ENCODE data around the gene GOPC.

Gene GOPC

GRCh38 chr6:117568247-117568646 lies 34.1 kb downstream of the GOPC start:
- H3K4me3 ChIP-seq (ENCODE audit: insufficient read depth in 1 of 2, low read depth in 1 of 2, low read length in 2 of 2), result no peak overlapping the region
- no peaks in the 10 kb centered on the region for H3K27me3 ChIP-seq (ENCODE audit: control insufficient read depth in 1 of 2, insufficient read depth in 1 of 2, low read length in 2 of 2)
- no peaks in the 10 kb centered on the region for H3K4me1 ChIP-seq (ENCODE audit: control insufficient read depth, insufficient read depth, low read depth, low read length)
- H2AFZ ChIP-seq (ENCODE audit: low read depth, low read length), result no peak overlapping the region
- no peak overlapping the region for H3K9ac ChIP-seq (ENCODE audit: low read length)
- no peaks in the 10 kb centered on the region for H3K9me3 ChIP-seq (ENCODE audit: control insufficient read depth, low read length)
- no peak overlapping the region for H3K4ac ChIP-seq (ENCODE audit: low read depth in 1 of 2, low read length in 2 of 2)
- no peak overlapping the region for H2BK15ac ChIP-seq (ENCODE audit: low read depth, poor library complexity, severe bottlenecking)
- peaks cover 9% of the 10 kb centered on the region for H3K79me1 ChIP-seq (replicated peaks; ENCODE audit: low read length, poor library complexity, severe bottlenecking)
- H2BK120ac ChIP-seq (ENCODE audit: low read depth, low read length), result no peak overlapping the region
- H3K36me3 ChIP-seq (ENCODE audit: control insufficient read depth in 1 of 2, insufficient read depth in 2 of 2, low read depth in 1 of 2, low read length in 2 of 2), result peaks cover 8 to 84% of the 10 kb centered on the region in 2 experiments
- DNase-seq, result no peak
- no peak overlapping the region for H3K4me2 ChIP-seq (ENCODE audit: low read length, poor library complexity, severe bottlenecking)
- 86% methylated on average over 1 of the region's 2 CpGs for WGBS
- H2AK5ac ChIP-seq (ENCODE audit: low read length, severe bottlenecking), result no peak overlapping the region
- no peak overlapping the region for H4K91ac ChIP-seq (ENCODE audit: low read length)
- no peak overlapping the region for H2BK5ac ChIP-seq (ENCODE audit: low read depth, low read length, poor library complexity, severe bottlenecking)
- H3K14ac ChIP-seq (ENCODE audit: low read length in 2 of 2), result no peak overlapping the region
- no peak overlapping the region for H3K23ac ChIP-seq (ENCODE audit: low read length in 2 of 2)
- H3K18ac ChIP-seq (ENCODE audit: low read depth in 1 of 2, low read length in 2 of 2), result no peak overlapping the region
- no peak overlapping the region for H3K27ac ChIP-seq (ENCODE audit: low read length, poor library complexity, severe bottlenecking)
- no peak overlapping the region for H2BK12ac ChIP-seq (ENCODE audit: low read length in 2 of 2)
- no peak overlapping the region for H4K8ac ChIP-seq (ENCODE audit: low read length)

DNA sequence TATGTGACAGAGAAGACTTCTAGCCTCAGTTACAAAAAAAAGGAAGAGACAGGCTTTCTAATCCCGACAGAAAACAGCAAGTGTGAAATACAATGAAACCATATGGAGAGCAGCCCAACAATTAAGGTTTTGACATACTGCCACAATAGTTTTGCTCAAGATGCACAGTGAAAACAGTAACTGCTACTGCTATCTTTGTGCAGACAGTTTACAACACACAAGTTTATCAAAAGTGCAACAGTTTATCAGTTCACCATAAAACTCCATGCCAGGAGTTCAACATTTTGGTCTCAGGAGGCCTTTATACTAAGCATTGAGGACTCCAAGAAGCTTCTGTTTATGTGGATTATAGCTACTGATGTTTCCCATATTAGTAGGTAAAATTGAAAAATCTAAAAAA lies 37.6 kb downstream of the GOPC start:
- no peak overlapping the region for H2BK12ac ChIP-seq (ENCODE audit: low read length in 2 of 2)
- H3K23ac ChIP-seq (ENCODE audit: low read length in 2 of 2), result no peak overlapping the region
- H3K18ac ChIP-seq (ENCODE audit: low read depth in 1 of 2, low read length in 2 of 2), result no peak overlapping the region
- no peaks in the 10 kb centered on the region for H3K27me3 ChIP-seq (ENCODE audit: control insufficient read depth in 1 of 2, insufficient read depth in 1 of 2, low read length in 2 of 2)
- peaks cover 9 to 75% of the 10 kb centered on the region in 2 experiments for H3K36me3 ChIP-seq (ENCODE audit: control insufficient read depth in 1 of 2, insufficient read depth in 2 of 2, low read depth in 1 of 2, low read length in 2 of 2)
- no peak overlapping the region for H2BK15ac ChIP-seq (ENCODE audit: low read depth, poor library complexity, severe bottlenecking)
- no peak overlapping the region for H2AFZ ChIP-seq (ENCODE audit: low read depth, low read length)
- no peak overlapping the region for H3K4ac ChIP-seq (ENCODE audit: low read depth in 1 of 2, low read length in 2 of 2)
- H3K79me1 ChIP-seq (replicated peaks; ENCODE audit: low read length, poor library complexity, severe bottlenecking), result peaks cover 5% of the 10 kb centered on the region
- no peak overlapping the region for H4K8ac ChIP-seq (ENCODE audit: low read length)
- no peak overlapping the region for H3K14ac ChIP-seq (ENCODE audit: low read length in 2 of 2)
- H3K4me1 ChIP-seq (ENCODE audit: control insufficient read depth, insufficient read depth, low read depth, low read length), result no peaks in the 10 kb centered on the region
- no peak overlapping the region for H2AK5ac ChIP-seq (ENCODE audit: low read length, severe bottlenecking)
- H4K91ac ChIP-seq (ENCODE audit: low read length), result no peak overlapping the region
- WGBS, result 85% methylated on average over 1 of the region's 1 CpG
- H3K27ac ChIP-seq (ENCODE audit: low read length, poor library complexity, severe bottlenecking), result no peak overlapping the region
- H3K4me3 ChIP-seq (ENCODE audit: insufficient read depth in 1 of 2, low read depth in 1 of 2, low read length in 2 of 2), result no peak overlapping the region
- H2BK120ac ChIP-seq (ENCODE audit: low read depth, low read length), result no peak overlapping the region
- no peak overlapping the region for H2BK5ac ChIP-seq (ENCODE audit: low read depth, low read length, poor library complexity, severe bottlenecking)
- no peak overlapping the region for H3K9ac ChIP-seq (ENCODE audit: low read length)
- H3K9me3 ChIP-seq (ENCODE audit: control insufficient read depth, low read length), result no peaks in the 10 kb centered on the region
- H3K4me2 ChIP-seq (ENCODE audit: low read length, poor library complexity, severe bottlenecking), result no peak overlapping the region
- DNase-seq, result no peak

GRCh38 chr6:117561128-117561527 lies 41.2 kb downstream of the GOPC start:
- no peak overlapping the region for H2BK15ac ChIP-seq (ENCODE audit: low read depth, poor library complexity, severe bottlenecking)
- no peak overlapping the region for H2AFZ ChIP-seq (ENCODE audit: low read depth, low read length)
- no peak overlapping the region for H2BK120ac ChIP-seq (ENCODE audit: low read depth, low read length)
- no peak overlapping the region for H2BK5ac ChIP-seq (ENCODE audit: low read depth, low read length, poor library complexity, severe bottlenecking)
- H3K9ac ChIP-seq (ENCODE audit: low read length), result no peak overlapping the region
- WGBS, result 94% methylated on average over 2 of the region's 3 CpGs
- no peak overlapping the region for H3K18ac ChIP-seq (ENCODE audit: low read depth in 1 of 2, low read length in 2 of 2)
- H3K27me3 ChIP-seq (ENCODE audit: control insufficient read depth in 1 of 2, insufficient read depth in 1 of 2, low read length in 2 of 2), result no peaks in the 10 kb centered on the region
- H2BK12ac ChIP-seq (ENCODE audit: low read length in 2 of 2), result no peak overlapping the region
- no peak overlapping the region for H4K91ac ChIP-seq (ENCODE audit: low read length)
- H3K14ac ChIP-seq (ENCODE audit: low read length in 2 of 2), result no peak overlapping the region
- H4K8ac ChIP-seq (ENCODE audit: low read length), result no peak overlapping the region
- no peaks in the 10 kb centered on the region for H3K4me1 ChIP-seq (ENCODE audit: control insufficient read depth, insufficient read depth, low read depth, low read length)
- no peak overlapping the region for H2AK5ac ChIP-seq (ENCODE audit: low read length, severe bottlenecking)
- no peak overlapping the region for H3K4me2 ChIP-seq (ENCODE audit: low read length, poor library complexity, severe bottlenecking)
- no peak overlapping the region for H3K27ac ChIP-seq (ENCODE audit: low read length, poor library complexity, severe bottlenecking)
- H3K4me3 ChIP-seq (ENCODE audit: insufficient read depth in 1 of 2, low read depth in 1 of 2, low read length in 2 of 2), result no peak overlapping the region
- no peak for DNase-seq
- H3K4ac ChIP-seq (ENCODE audit: low read depth in 1 of 2, low read length in 2 of 2), result no peak overlapping the region
- H3K79me1 ChIP-seq (replicated peaks; ENCODE audit: low read length, poor library complexity, severe bottlenecking), result peaks cover 4% of the 10 kb centered on the region
- no peak overlapping the region for H3K23ac ChIP-seq (ENCODE audit: low read length in 2 of 2)
- H3K9me3 ChIP-seq (ENCODE audit: control insufficient read depth, low read length), result no peaks in the 10 kb centered on the region
- peaks cover 7 to 49% of the 10 kb centered on the region in 2 experiments for H3K36me3 ChIP-seq (ENCODE audit: control insufficient read depth in 1 of 2, insufficient read depth in 2 of 2, low read depth in 1 of 2, low read length in 2 of 2)

DNA sequence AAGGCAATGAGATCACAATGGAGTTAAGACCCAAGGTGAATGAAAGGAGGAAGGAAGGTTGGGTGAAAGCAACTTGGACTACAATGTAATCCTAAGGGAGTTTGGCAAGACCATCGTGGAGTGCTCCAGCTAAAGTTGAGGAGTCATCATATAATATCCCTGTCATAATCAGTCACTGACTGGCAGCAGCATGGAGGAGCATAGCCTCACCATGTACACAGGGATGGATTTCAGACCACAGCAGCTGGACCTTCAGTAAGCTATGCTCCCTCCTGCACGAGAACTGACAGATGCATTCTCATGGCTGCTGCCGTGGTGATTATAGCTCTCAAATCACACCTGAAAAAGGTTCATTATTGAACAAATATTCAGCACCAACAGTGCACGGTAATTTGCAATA lies 43.0 kb downstream of the GOPC start:
- no peak overlapping the region for H2BK5ac ChIP-seq (ENCODE audit: low read depth, low read length, poor library complexity, severe bottlenecking)
- no peak overlapping the region for H3K18ac ChIP-seq (ENCODE audit: low read depth in 1 of 2, low read length in 2 of 2)
- H3K9ac ChIP-seq (ENCODE audit: low read length), result no peak overlapping the region
- H2BK120ac ChIP-seq (ENCODE audit: low read depth, low read length), result no peak overlapping the region
- no peak overlapping the region for H2AK5ac ChIP-seq (ENCODE audit: low read length, severe bottlenecking)
- H3K4me2 ChIP-seq (ENCODE audit: low read length, poor library complexity, severe bottlenecking), result no peak overlapping the region
- H3K23ac ChIP-seq (ENCODE audit: low read length in 2 of 2), result no peak overlapping the region
- no peak overlapping the region for H2AFZ ChIP-seq (ENCODE audit: low read depth, low read length)
- no peaks in the 10 kb centered on the region for H3K27me3 ChIP-seq (ENCODE audit: control insufficient read depth in 1 of 2, insufficient read depth in 1 of 2, low read length in 2 of 2)
- no peak overlapping the region for H4K8ac ChIP-seq (ENCODE audit: low read length)
- H3K79me1 ChIP-seq (replicated peaks; ENCODE audit: low read length, poor library complexity, severe bottlenecking), result peaks cover 1% of the 10 kb centered on the region
- H3K4me1 ChIP-seq (ENCODE audit: control insufficient read depth, insufficient read depth, low read depth, low read length), result no peaks in the 10 kb centered on the region
- H4K91ac ChIP-seq (ENCODE audit: low read length), result no peak overlapping the region
- H3K27ac ChIP-seq (ENCODE audit: low read length, poor library complexity, severe bottlenecking), result no peak overlapping the region
- DNase-seq, result no peak
- WGBS, result 95% methylated on average over 3 of the region's 4 CpGs
- no peak overlapping the region for H3K4me3 ChIP-seq (ENCODE audit: insufficient read depth in 1 of 2, low read depth in 1 of 2, low read length in 2 of 2)
- H3K9me3 ChIP-seq (ENCODE audit: control insufficient read depth, low read length), result no peaks in the 10 kb centered on the region
- H3K4ac ChIP-seq (ENCODE audit: low read depth in 1 of 2, low read length in 2 of 2), result no peak overlapping the region
- H2BK12ac ChIP-seq (ENCODE audit: low read length in 2 of 2), result no peak overlapping the region
- H3K14ac ChIP-seq (ENCODE audit: low read length in 2 of 2), result no peak overlapping the region
- no peak overlapping the region for H2BK15ac ChIP-seq (ENCODE audit: low read depth, poor library complexity, severe bottlenecking)
- peaks cover 7 to 32% of the 10 kb centered on the region in 2 experiments for H3K36me3 ChIP-seq (ENCODE audit: control insufficient read depth in 1 of 2, insufficient read depth in 2 of 2, low read depth in 1 of 2, low read length in 2 of 2)

All from mesenchymal stem cell (in vitro differentiated cells and primary cell).